IMR-90 (cell line): ENCODE results near the gene CD151. TPM values are rescaled to one million over a fixed set of nuclear protein-coding genes. Genes with fewer than 3 reads are reported as not detected.

Experiments used
- ATAC-seq: fragments of 200-7000 bp; cut with Tn5 transposase; 2 replicates; pipeline ENCODE4 v1.9.1; 2020; ENCODE audit warnings: low read depth, mild to moderate bottlenecking, moderate library complexity
- BruUV-seq: library from RNA; stranded (reverse); fragments of 400-500 nt; replicated peaks from 2 replicates; lab custom pipeline; 2021; lab: Mats Ljungman, UMichigan
- CTCF ChIA-PET: fragments of 300-600 bp; formaldehyde crosslinking; extraction: SDS; loops from one replicate; lab custom pipeline; 2021; ENCODE audit warnings: antibody characterized with exemption; lab: Yijun Ruan, JAX
- POLR2A ChIA-PET: fragments of 300-600 bp; sonication (Branson Sonifier 250); formaldehyde crosslinking; loops from one replicate; lab custom pipeline; 2022; ENCODE audit warnings: antibody characterized with exemption; ENCODE audit not compliant: unreplicated experiment; lab: Charles Lee
- DNase-seq: peaks from one replicate; pipeline ENCODE4 v3.0.0; 2013
- H2AFZ ChIP-seq: replicated peaks from 2 replicates; pipeline ENCODE3; 2013; ENCODE audit warnings: low read length, mild to moderate bottlenecking; ENCODE audit not compliant: poor library complexity
- H2AK5ac ChIP-seq: 2 replicates; pipeline ENCODE4 v1.6.1; 2013; ENCODE audit warnings: low read depth, low read length, inconsistent platforms
- H2AK9ac ChIP-seq: replicated peaks from 2 replicates; pipeline ENCODE3; 2013; ENCODE audit warnings: mild to moderate bottlenecking, low read depth, low read length, moderate library complexity; ENCODE audit not compliant: poor library complexity
- H2BK120ac ChIP-seq: 2 replicates; pipeline ENCODE4 v1.6.1; 2013; ENCODE audit warnings: low read depth, low read length, inconsistent platforms
- H2BK15ac ChIP-seq: 3 replicates; pipeline ENCODE4 v1.6.1; 2013; ENCODE audit warnings: low read depth, low read length, inconsistent platforms
- H2BK20ac ChIP-seq: 2 replicates; pipeline ENCODE4 v1.6.1; 2013; ENCODE audit warnings: low read depth, mild to moderate bottlenecking, inconsistent platforms, low read length, moderate library complexity
- H2BK5ac ChIP-seq: 2 replicates; pipeline ENCODE4 v1.6.1; 2013; ENCODE audit warnings: mild to moderate bottlenecking, low read depth, low read length, inconsistent platforms; ENCODE audit not compliant: poor library complexity, severe bottlenecking
- H3K14ac ChIP-seq: replicated peaks from 2 replicates; pipeline ENCODE4 v1.6.1; 2013; ENCODE audit warnings: low read depth, low read length, inconsistent platforms
- H3K18ac ChIP-seq: 2 replicates; pipeline ENCODE4 v1.6.1; 2013; ENCODE audit warnings: low read depth, low read length, control low read depth
- H3K23ac ChIP-seq: 2 replicates; pipeline ENCODE4 v1.6.1; 2013; ENCODE audit warnings: low read depth, low read length, inconsistent platforms
- H3K27ac ChIP-seq: 2 replicates; pipeline ENCODE4 v1.5.1; 2013; ENCODE audit warnings: mild to moderate bottlenecking, control low read depth, low read length; ENCODE audit not compliant: insufficient read depth
- H3K27me3 ChIP-seq: 2 replicates; pipeline ENCODE4 v1.6.1; 2013; ENCODE audit warnings: low read length; ENCODE audit not compliant: control insufficient read depth, insufficient read depth
- H3K36me3 ChIP-seq: 2 replicates; pipeline ENCODE4 v1.6.1; 2013; ENCODE audit warnings: low read length, mixed read lengths; ENCODE audit not compliant: control insufficient read depth, insufficient read depth
- H3K4ac ChIP-seq: 2 replicates; pipeline ENCODE4 v1.6.1; 2013; ENCODE audit warnings: low read depth, low read length, inconsistent platforms
- H3K4me1 ChIP-seq: 2 replicates; pipeline ENCODE4 v1.6.1; 2013; ENCODE audit warnings: low read length, mixed read lengths; ENCODE audit not compliant: control insufficient read depth, insufficient read depth
- H3K4me2 ChIP-seq: 2 replicates; pipeline ENCODE4 v1.6.1; 2013; ENCODE audit warnings: low read depth, mild to moderate bottlenecking, control low read depth, low read length, moderate library complexity
- H3K4me3 ChIP-seq: 2 replicates; pipeline ENCODE4 v1.5.1; 2013; ENCODE audit warnings: low read depth, mild to moderate bottlenecking, control low read depth, low read length, moderate library complexity; ENCODE audit not compliant: insufficient read depth
- H3K56ac ChIP-seq: 2 replicates; pipeline ENCODE4 v1.6.1; 2013; ENCODE audit warnings: low read length, inconsistent platforms; ENCODE audit not compliant: insufficient read depth; ENCODE audit errors: extremely low read depth
- H3K79me1 ChIP-seq, 2 experiments: 2 replicates each; pipeline ENCODE4 v1.6.1; 2013; ENCODE audit warnings: low read length in 2 of 2, inconsistent platforms in 1 of 2, low read depth in 1 of 2
- H3K9ac ChIP-seq: 2 replicates; pipeline ENCODE4 v1.6.1; 2013; ENCODE audit warnings: low read depth, low read length, control low read depth
- H3K9me1 ChIP-seq: 2 replicates; pipeline ENCODE4 v1.6.1; 2013; ENCODE audit warnings: low read length, inconsistent platforms; ENCODE audit not compliant: insufficient read depth
- H3K9me3 ChIP-seq: 2 replicates; pipeline ENCODE4 v1.6.1; 2013; ENCODE audit warnings: low read length; ENCODE audit not compliant: control insufficient read depth, insufficient read depth
- H4K20me1 ChIP-seq: 2 replicates; pipeline ENCODE4 v1.6.1; 2013; ENCODE audit warnings: low read length, inconsistent platforms; ENCODE audit not compliant: insufficient read depth
- H4K5ac ChIP-seq: 2 replicates; pipeline ENCODE4 v1.6.1; 2013; ENCODE audit warnings: mild to moderate bottlenecking, low read depth, low read length, control low read depth
- H4K8ac ChIP-seq, 2 experiments: 2 replicates each; pipeline ENCODE4 v1.6.1; 2013; ENCODE audit warnings: low read depth in 2 of 2, low read length in 2 of 2, control low read depth in 1 of 2, inconsistent platforms in 1 of 2
- H4K91ac ChIP-seq: 2 replicates; pipeline ENCODE4 v1.6.1; 2013; ENCODE audit warnings: low read depth, low read length, inconsistent platforms; ENCODE audit not compliant: insufficient read depth
- BHLHE40 ChIP-seq: fragments of 150-350 bp; IDR thresholded peaks from 2 replicates; pipeline ENCODE4 v1.6.1; 2016; ENCODE audit warnings: mild to moderate bottlenecking, low read depth, low read length
- CHD1 ChIP-seq: IDR thresholded peaks from 2 replicates; pipeline ENCODE4 v1.6.1; 2012; ENCODE audit warnings: low read depth, low read length, improper control_type of control experiment
- MAFK ChIP-seq: IDR thresholded peaks from 2 replicates; pipeline ENCODE4 v1.6.1; 2012; ENCODE audit warnings: low read depth, low read length, improper control_type of control experiment
- MAZ ChIP-seq: IDR thresholded peaks from 2 replicates; pipeline ENCODE4 v1.6.1; 2012; ENCODE audit warnings: low read depth, mild to moderate bottlenecking, low read length, improper control_type of control experiment, moderate library complexity, borderline replicate concordance
- MXI1 ChIP-seq: IDR thresholded peaks from 2 replicates; pipeline ENCODE4 v1.6.1; 2012; ENCODE audit warnings: low read depth, mild to moderate bottlenecking, low read length, moderate library complexity, borderline replicate concordance
- NFE2L2 ChIP-seq: fragments of 150-350 bp; IDR thresholded peaks from 2 replicates; pipeline ENCODE4 v1.6.1; 2016; ENCODE audit warnings: low read depth, mild to moderate bottlenecking, low read length
- POLR2A ChIP-seq: IDR thresholded peaks from 2 replicates; pipeline ENCODE4 v1.6.1; 2012; ENCODE audit warnings: mild to moderate bottlenecking, low read depth, low read length
- RCOR1 ChIP-seq: IDR thresholded peaks from 2 replicates; pipeline ENCODE4 v1.6.1; 2012; ENCODE audit warnings: mild to moderate bottlenecking, low read length, improper control_type of control experiment; ENCODE audit not compliant: insufficient replicate concordance
- RFX5 ChIP-seq: IDR thresholded peaks from 2 replicates; pipeline ENCODE4 v1.8.0; 2012; ENCODE audit warnings: low read depth, mild to moderate bottlenecking, low read length, moderate library complexity
- SMC3 ChIP-seq: fragments of 150-350 bp; IDR thresholded peaks from 2 replicates; pipeline ENCODE4 v1.6.1; 2016; ENCODE audit warnings: low read depth, mild to moderate bottlenecking, antibody characterized with exemption, low read length, moderate library complexity
- USF2 ChIP-seq: fragments of 150-350 bp; IDR thresholded peaks from 2 replicates; pipeline ENCODE4 v1.6.1; 2017; ENCODE audit warnings: mild to moderate bottlenecking, antibody characterized with exemption, low read length, low read depth
- WGBS, 2 experiments: methylation state at CpG; one replicate each; pipeline versions ENCODE4 v1.1.5 to v1.1.7; 2013; ENCODE audit warnings: missing lambda C conversion rate in 2 of 2; ENCODE audit not compliant: insufficient read length in 1 of 2; ENCODE audit errors: extremely low coverage in 2 of 2; 5-methylcytosine and 5-hydroxymethylcytosine counted together
- dilution Hi-C: fragments of 300-500 bp; cut with HindIII; formaldehyde crosslinking; loops from one replicate; pipeline ENCODE4 v1.14.3; 2018; ENCODE audit warnings: low sequenced_read_pairs; ENCODE audit not compliant: unreplicated experiment
- in situ Hi-C: fragments of 300-500 bp; cut with MboI; formaldehyde crosslinking; loops from 3 replicates; pipeline ENCODE4 v1.14.3; 2019; ENCODE audit warnings: low sequenced_read_pairs, inconsistent platforms, mixed read lengths
- intact Hi-C: fragments of 100-400 bp; cut with micrococcal nuclease; formaldehyde crosslinking; loops from 2 replicates; pipeline ENCODE4 v1.10.0; 2022
- polyA plus RNA-seq, 3 experiments: library from polyadenylated mRNA; depleted of rRNA; stranded (reverse); fragments of >200 nt; gene quantifications; 2 replicates each; pipeline ENCODE4 v1.2.3, GENCODE V29; 2012; ENCODE audit warnings: low replicate concordance in 1 of 3
- total RNA-seq: library from RNA; depleted of rRNA; stranded (reverse); fragments of >200 nt; gene quantifications from 2 replicates; pipeline ENCODE4 v1.2.3, GENCODE V29; 2012
- TF ChIP-seq, protein P1 (sequence below): conservative IDR thresholded peaks from 2 replicates; pipeline ENCODE4 v1.5.1; 2012; ENCODE audit warnings: mild to moderate bottlenecking, low read depth, low read length, improper control_type of control experiment
- TF ChIP-seq, protein P2 (sequence below): fragments of 150-350 bp; IDR thresholded peaks from 2 replicates; pipeline ENCODE4 v1.6.1; 2016; ENCODE audit warnings: low read depth, mild to moderate bottlenecking, low read length, moderate library complexity, borderline replicate concordance

The CD151 gene
- total and polyA plus RNA-seq, 2 of the 4 experiments (the other 2 are of a cell fraction) = 1,150 to 1,267 TPM

GRCh38 chr11:815675-816432 lies 16.9 kb upstream of the CD151 start (continued):
- no peak for TF ChIP-seq MAFK

DNA sequence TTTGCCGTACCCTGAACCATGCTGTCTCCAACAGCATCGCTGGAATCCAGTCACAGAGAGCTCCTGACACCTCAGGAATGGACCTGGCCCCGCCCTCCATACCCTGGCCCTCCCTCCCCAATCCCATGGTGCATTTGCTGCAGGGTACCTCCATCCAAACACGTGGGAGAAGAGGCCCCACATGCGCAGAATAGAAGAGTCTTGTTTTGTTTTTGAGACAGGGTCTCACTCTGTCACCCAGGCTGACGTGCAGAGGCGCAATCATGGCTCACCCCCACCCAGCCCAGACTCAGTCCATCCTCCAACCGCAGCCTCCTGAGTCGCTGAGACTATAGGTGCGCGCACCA lies 16.3 kb upstream of the CD151 start:
- Histone ChIP-seq H2AFZ (no peak overlapping the region), H2BK15ac (no peak overlapping the region), H3K4ac (no peak overlapping the region), H3K36me3 (peaks cover 25% of the 10 kb centered on the region), H2BK20ac (no peak overlapping the region), H2AK9ac (no peak overlapping the region), H3K4me2 (no peak overlapping the region), H3K9me1 (peaks cover 8% of the 10 kb centered on the region; the same call in 1 of the 2 replicates), H3K27ac (no peak overlapping the region), H2AK5ac (no peak overlapping the region), H3K9me3 (no peaks in the 10 kb centered on the region), H3K18ac (no peak overlapping the region), H3K4me3 (no peak overlapping the region), H3K9ac (no peak overlapping the region), H2BK5ac (no peak overlapping the region), H4K91ac (no peak overlapping the region), H3K14ac (no peak overlapping the region), H4K5ac (no peak overlapping the region), H3K56ac (no peak overlapping the region), H3K4me1 (peaks cover 16% of the 10 kb centered on the region), H2BK120ac (no peak overlapping the region), H3K27me3 (no peaks in the 10 kb centered on the region), H3K23ac (no peak overlapping the region), H4K20me1 (peaks cover 40% of the 10 kb centered on the region), H3K79me1 (peaks cover 24 to 41% of the 10 kb centered on the region in 2 experiments), H4K8ac (no peak overlapping the region)
- POLR2A ChIA-PET = no interaction called here
- intact Hi-C loops (no loop called here), in situ Hi-C loops (no loop called here), dilution Hi-C loops (no loop called here)
- ATAC-seq (no peak), DNase-seq (no peak)
- CTCF ChIA-PET = no interaction called here
- no TSS peak for BruUV-seq
- no CpG with 5 or more reads among the region's 11 CpGs for WGBS, 2 experiments
- TF ChIP-seq SMC3 (no peak), MAFK (no peak), RCOR1 (no peak), MXI1 (no peak), NFE2L2 (no peak), BHLHE40 (no peak), CHD1 (no peak), RFX5 (no peak), USF2 (no peak), MAZ (no peak), POLR2A (no peak)
- TF ChIP-seq, protein P1, sequence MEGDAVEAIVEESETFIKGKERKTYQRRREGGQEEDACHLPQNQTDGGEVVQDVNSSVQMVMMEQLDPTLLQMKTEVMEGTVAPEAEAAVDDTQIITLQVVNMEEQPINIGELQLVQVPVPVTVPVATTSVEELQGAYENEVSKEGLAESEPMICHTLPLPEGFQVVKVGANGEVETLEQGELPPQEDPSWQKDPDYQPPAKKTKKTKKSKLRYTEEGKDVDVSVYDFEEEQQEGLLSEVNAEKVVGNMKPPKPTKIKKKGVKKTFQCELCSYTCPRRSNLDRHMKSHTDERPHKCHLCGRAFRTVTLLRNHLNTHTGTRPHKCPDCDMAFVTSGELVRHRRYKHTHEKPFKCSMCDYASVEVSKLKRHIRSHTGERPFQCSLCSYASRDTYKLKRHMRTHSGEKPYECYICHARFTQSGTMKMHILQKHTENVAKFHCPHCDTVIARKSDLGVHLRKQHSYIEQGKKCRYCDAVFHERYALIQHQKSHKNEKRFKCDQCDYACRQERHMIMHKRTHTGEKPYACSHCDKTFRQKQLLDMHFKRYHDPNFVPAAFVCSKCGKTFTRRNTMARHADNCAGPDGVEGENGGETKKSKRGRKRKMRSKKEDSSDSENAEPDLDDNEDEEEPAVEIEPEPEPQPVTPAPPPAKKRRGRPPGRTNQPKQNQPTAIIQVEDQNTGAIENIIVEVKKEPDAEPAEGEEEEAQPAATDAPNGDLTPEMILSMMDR = no peak
- TF ChIP-seq, protein P2, sequence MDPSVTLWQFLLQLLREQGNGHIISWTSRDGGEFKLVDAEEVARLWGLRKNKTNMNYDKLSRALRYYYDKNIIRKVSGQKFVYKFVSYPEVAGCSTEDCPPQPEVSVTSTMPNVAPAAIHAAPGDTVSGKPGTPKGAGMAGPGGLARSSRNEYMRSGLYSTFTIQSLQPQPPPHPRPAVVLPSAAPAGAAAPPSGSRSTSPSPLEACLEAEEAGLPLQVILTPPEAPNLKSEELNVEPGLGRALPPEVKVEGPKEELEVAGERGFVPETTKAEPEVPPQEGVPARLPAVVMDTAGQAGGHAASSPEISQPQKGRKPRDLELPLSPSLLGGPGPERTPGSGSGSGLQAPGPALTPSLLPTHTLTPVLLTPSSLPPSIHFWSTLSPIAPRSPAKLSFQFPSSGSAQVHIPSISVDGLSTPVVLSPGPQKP = no peak
